Measurements from ENCODE around the gene CDC27. TPM values are rescaled to one million over a fixed set of nuclear protein-coding genes. Genes with fewer than 3 reads are reported as not detected.

The CDC27 gene
- total RNA-seq, 3 donors from 2014 or later: 52.0 to 67.5 (median 54.8) TPM

DNA sequence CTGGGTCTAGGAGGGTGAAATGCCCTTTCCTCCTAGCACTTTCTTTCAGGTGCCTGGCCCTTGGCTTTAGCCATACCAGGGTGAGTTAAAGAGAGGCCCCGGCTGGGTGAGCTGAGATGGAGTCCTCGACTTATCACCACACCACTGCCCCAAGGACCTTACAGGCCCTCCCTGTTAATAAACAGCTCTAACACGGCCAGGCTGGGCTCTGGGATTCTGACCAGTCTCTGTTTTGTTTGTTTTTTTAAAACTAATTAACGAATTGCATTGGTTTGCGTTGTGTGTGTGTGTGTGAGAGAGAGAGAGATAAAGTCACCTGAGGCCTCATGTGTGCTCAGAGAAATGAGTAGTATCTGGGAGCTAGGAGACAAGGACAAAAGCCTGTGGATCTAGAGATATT is 34.4 kb upstream of the CDC27 start:
- no peak for DNase-seq
- TF ChIP-seq, protein P1, sequence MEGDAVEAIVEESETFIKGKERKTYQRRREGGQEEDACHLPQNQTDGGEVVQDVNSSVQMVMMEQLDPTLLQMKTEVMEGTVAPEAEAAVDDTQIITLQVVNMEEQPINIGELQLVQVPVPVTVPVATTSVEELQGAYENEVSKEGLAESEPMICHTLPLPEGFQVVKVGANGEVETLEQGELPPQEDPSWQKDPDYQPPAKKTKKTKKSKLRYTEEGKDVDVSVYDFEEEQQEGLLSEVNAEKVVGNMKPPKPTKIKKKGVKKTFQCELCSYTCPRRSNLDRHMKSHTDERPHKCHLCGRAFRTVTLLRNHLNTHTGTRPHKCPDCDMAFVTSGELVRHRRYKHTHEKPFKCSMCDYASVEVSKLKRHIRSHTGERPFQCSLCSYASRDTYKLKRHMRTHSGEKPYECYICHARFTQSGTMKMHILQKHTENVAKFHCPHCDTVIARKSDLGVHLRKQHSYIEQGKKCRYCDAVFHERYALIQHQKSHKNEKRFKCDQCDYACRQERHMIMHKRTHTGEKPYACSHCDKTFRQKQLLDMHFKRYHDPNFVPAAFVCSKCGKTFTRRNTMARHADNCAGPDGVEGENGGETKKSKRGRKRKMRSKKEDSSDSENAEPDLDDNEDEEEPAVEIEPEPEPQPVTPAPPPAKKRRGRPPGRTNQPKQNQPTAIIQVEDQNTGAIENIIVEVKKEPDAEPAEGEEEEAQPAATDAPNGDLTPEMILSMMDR (IDR thresholded peaks at IDR 0.05): no peak
- H3K4me3 ChIP-seq: no peak overlapping the region

DNA sequence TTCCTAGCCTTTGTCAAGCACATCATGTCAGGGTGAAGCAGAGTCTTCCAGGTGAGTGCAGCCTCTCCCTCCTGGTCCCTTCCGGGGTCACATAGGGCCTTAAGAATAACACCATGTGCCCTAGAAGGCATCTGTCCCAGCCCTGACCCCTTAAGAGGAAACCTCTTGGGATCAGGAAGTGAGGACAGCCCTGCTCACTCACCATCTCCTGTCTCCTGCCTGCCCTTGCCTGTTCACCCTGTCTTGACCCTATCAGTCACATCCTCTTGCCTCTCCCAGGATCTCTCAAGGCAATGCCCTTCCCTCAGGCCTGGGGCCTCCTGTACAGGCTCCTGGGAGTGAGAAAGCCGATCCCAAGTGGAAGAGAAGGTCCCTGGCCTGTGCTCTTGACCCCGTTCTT is 33.9 kb upstream of the CDC27 start:
- peak; percentile 20 for ATAC-seq
- intact Hi-C loops (cut with DNase I, micrococcal nuclease): loop anchor here in 1 of 2 donors (10.0 kb wide), 1 partner anchor 392 kb away; no protein-coding TSS in a partner anchor

More for the DNA sequence above, 34.4 kb upstream of the CDC27 start:
- intact Hi-C loops (cut with DNase I, micrococcal nuclease): loop anchor here in 1 of 2 donors (10.0 kb wide), 1 partner anchor 391 kb away; no protein-coding TSS in a partner anchor
- Histone ChIP-seq H3K36me3 (ENCODE audit: low read depth) (no peaks in the 10 kb centered on the region), H3K9me3 (no peaks in the 10 kb centered on the region), H3K4me1 (ENCODE audit: low read depth) (no peaks in the 10 kb centered on the region)
- no peak for ATAC-seq

DNA sequence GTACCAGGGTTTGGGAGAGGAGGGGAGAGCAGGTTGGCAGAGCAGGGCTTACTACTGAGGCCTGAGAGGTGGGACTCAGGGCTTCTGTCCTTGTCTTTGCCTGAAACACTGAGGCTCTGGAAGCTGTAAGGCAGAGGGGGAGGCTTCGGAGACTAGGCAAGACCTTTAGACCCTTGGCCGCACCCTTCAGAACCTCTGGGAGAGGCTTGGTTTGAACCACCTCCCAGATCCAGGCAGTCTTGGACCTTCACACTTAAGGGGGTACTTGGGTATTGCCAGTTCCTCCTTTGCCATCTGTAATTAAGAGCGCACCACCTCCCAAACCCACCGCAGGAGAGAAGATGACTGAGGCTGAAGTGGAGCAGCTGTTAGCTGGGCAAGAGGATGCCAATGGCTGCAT is 33.0 kb upstream of the CDC27 start:
- TF ChIP-seq, protein P1 (IDR thresholded peaks at IDR 0.05): no peak
- DNase-seq: no peak

More for the DNA sequence above, 33.9 kb upstream of the CDC27 start:
- Histone ChIP-seq H3K4me1 (ENCODE audit: low read depth) (no peaks in the 10 kb centered on the region), H3K9me3 (no peaks in the 10 kb centered on the region), H3K36me3 (ENCODE audit: low read depth) (no peaks in the 10 kb centered on the region), H3K4me3 (no peak overlapping the region)
- DNase-seq: no peak
- TF ChIP-seq, protein P1 (IDR thresholded peaks at IDR 0.05): no peak

DNA sequence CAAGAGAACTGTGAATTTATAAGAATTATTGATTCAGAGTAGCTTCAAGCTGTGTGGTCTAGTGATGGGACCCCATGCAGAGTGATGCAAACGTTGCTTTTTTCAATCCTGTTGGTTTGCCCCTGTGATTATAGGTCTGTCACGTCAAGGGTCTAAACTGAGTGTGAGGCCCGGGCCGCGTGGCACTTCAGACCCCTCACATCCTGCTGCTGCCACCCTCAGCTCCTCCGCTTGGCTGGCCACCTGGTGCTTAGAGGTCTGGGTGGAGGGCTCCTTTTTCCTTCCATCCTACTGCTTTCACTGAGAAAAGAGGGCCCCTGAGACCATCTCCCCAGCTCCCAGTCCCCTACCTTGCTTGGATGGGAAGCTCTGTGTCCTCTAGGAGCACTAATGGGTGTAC is 32.1 kb upstream of the CDC27 start:
- Histone ChIP-seq H3K4me1 (ENCODE audit: low read depth) (no peaks in the 10 kb centered on the region), H3K36me3 (ENCODE audit: low read depth) (no peaks in the 10 kb centered on the region), H3K9me3 (no peaks in the 10 kb centered on the region), H3K4me3 (no peak overlapping the region)
- intact Hi-C loops (cut with DNase I, micrococcal nuclease): loop anchor here in 1 of 2 donors (10.0 kb wide), 1 partner anchor 394 kb away; no protein-coding TSS in a partner anchor
- ATAC-seq (no peak), DNase-seq (no peak)
- TF ChIP-seq, protein P1 (IDR thresholded peaks at IDR 0.05): no peak

More for the DNA sequence above, 33.0 kb upstream of the CDC27 start:
- ATAC-seq: peak; percentile 34
- H3K4me1 ChIP-seq (ENCODE audit: low read depth): no peaks in the 10 kb centered on the region
- no peak overlapping the region for H3K4me3 ChIP-seq
- no peaks in the 10 kb centered on the region for H3K9me3 ChIP-seq
- no peaks in the 10 kb centered on the region for H3K36me3 ChIP-seq (ENCODE audit: low read depth)
- intact Hi-C loops (cut with DNase I, micrococcal nuclease): loop anchor here in 1 of 2 donors (10.0 kb wide), 1 partner anchor 393 kb away; no protein-coding TSS in a partner anchor

DNA sequence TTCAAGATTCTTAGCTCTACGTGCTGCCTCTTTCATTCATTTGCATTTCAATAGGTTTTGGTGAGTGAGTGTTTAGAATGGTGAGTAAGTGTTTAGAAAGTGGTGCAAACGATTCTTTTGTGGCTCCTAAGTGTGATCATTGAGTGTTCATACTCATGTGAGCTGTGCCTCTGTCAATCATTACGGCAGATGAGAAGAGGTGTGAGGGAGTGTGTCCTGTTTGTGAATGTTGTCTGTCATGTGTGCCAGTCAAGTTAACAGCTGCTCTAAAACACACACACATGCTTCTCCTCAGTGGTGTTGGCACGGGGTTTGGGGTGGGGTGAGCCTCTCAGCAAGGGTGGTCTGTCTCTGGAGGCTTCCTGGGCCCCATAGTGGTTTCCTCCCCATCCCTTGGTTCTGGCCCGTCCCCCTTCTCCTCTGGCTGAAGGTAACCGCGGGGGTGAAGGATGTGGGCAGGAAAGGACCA is 31.5 kb upstream of the CDC27 start:
- ATAC-seq: peak; percentile 14

More for the DNA sequence above, 31.5 kb upstream of the CDC27 start:
- Histone ChIP-seq H3K4me3 (no peak overlapping the region), H3K4me1 (ENCODE audit: low read depth) (no peaks in the 10 kb centered on the region), H3K36me3 (ENCODE audit: low read depth) (no peaks in the 10 kb centered on the region), H3K9me3 (no peaks in the 10 kb centered on the region)
- TF ChIP-seq, protein P1 (IDR thresholded peaks at IDR 0.05): no peak
- no peak for DNase-seq
- intact Hi-C loops (cut with DNase I, micrococcal nuclease): loop anchor here in 1 of 2 donors (10.0 kb wide), 1 partner anchor 394 kb away; no protein-coding TSS in a partner anchor

All from mucosa of descending colon (tissue), 3 donors.